Pancreas (tissue), 10 donors: ENCODE measurements around the gene HAGHL. TPM values are rescaled to one million over a fixed set of nuclear protein-coding genes. Genes with fewer than 3 reads are reported as not detected.

Experiments used
- ATAC-seq, 4 donors: fragments of 200-7000 bp; cut with Tn5 transposase; one replicate each; pipeline versions ENCODE4 v1.8.0 to v1.9.1; 2020; ENCODE audit warnings: mild to moderate bottlenecking in 4 of 4, moderate library complexity in 4 of 4
- DNase-seq, 6 donors: peaks; one replicate each; pipeline ENCODE4 v3.0.0-alpha.2; 2020
- FAIRE-seq: peaks from 2 replicates; lab custom pipeline; 2012; peaks lifted over from hg19 to GRCh38; lab: Jason Lieb, UNC
- H3K27ac ChIP-seq, 4 donors: fragments of 200-600 bp; sonication (generic); 1 replicate in 3 of 4; 2 replicates in 1 of 4; pipeline versions ENCODE4 v1.5.0 to v1.8.0; 2020
- H3K27me3 ChIP-seq, 4 donors: fragments of 200-600 bp; one replicate each; pipeline ENCODE4 v1.8.0; 2021
- H3K36me3 ChIP-seq, 3 donors: fragments of 200-600 bp; sonication (generic) in 1 of 3; one replicate each; pipeline versions ENCODE4 v1.5.0 to v1.8.0; 2020 to 2021
- H3K4me1 ChIP-seq, 3 donors: fragments of 200-600 bp; one replicate each; pipeline ENCODE4 v1.8.0; 2021
- H3K4me3 ChIP-seq, 4 donors: fragments of 200-600 bp; sonication (generic) in 2 of 4; one replicate each; pipeline versions ENCODE4 v1.5.0 to v1.8.0; 2020 to 2021
- H3K9me3 ChIP-seq, 4 donors: fragments of 200-600 bp; one replicate each; pipeline ENCODE4 v1.8.0; 2021
- WGBS, 2 donors: extraction: QIAGEN DNeasy Blood & Tissue Kit; methylation state at CpG; one replicate each; pipeline ENCODE4 v1.1.7; 2013; 5-methylcytosine and 5-hydroxymethylcytosine counted together
- intact Hi-C, 3 donors: fragments of 100-400 bp; cut with DNase I; formaldehyde crosslinking; loops; one replicate each; pipeline versions ENCODE4 v1.11.1 to v1.14.2; 2022
- polyA plus RNA-seq, 2 donors: library from polyadenylated mRNA; stranded (reverse); fragments of 200-250 nt; gene quantifications; one replicate each; pipeline ENCODE4 v1.2.3, GENCODE V29; 2013
- total RNA-seq, 6 donors: library from RNA; stranded (reverse); fragmentation: NEBNext Ultra II Directional in 4 of 6; extraction: Animal tissue kit (Norgen Biotek cat#: 25700) in 4 of 6; gene quantifications; one replicate each; pipeline versions ENCODE4 v1.2.1 to v1.2.4, GENCODE V29; 2021 to 2023
- TF ChIP-seq, protein P1 (sequence below), 4 donors: fragments of 200-600 bp; sonication (generic) in 3 of 4; IDR thresholded peaks; one replicate each; pipeline versions ENCODE4 v1.5.0 to v1.8.0; 2021; ENCODE audit warnings: antibody characterized with exemption in 4 of 4
- donor health status: healthy with polysubstance abuse.
- donor health status: DM: no; HTN: no; CAD: no; lungs with moderate emphysema.
- donor health status: DM: no; HTN: no; CAD: no.
- donor health status: control.
- donor health status: control.
- donor health status: Bipolar disorder and iron deficiency.
- donor health status: DM: yes; HTN: yes; CAD: no.
- donor health status: DM: no; HTN: no; CAD: no.
- donor health status: DM: no; HTN: no; CAD: no.
- donor health status: DM: yes; HTN: yes; CAD: no.

Gene HAGHL
- total and polyA plus RNA-seq, 8 donors: 0.47 to 17.5 (median 1.6) TPM

DNA sequence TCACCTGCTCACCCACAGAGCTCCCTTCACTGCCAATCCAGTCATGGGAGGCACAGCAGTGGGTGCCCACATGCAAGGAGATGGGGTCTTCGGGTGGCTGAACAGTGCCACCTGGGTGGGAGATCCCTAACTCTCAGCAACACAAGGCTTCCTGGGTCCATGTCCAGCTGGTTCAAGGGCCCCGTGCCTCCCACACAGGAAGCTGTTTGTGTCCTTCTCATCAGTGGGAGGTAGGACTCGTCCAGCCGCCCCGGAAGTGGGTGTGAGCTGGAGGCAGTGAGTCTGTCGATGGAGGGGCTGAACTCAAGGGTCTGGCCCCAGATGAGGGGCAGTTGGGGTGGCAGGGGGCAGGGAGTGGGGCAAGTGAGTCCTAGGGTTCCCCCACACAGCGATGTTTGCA is 22.9 kb upstream of the HAGHL start:
- Histone ChIP-seq H3K9me3 (no peaks in the 10 kb centered on the region), H3K4me3 (no peak overlapping the region), H3K4me1 (no peaks in the 10 kb centered on the region), H3K27ac (no peak overlapping the region), H3K27me3 (peaks cover 0 to 46% (median 14%) of the 10 kb centered on the region in 4 donors), H3K36me3 (no peaks in the 10 kb centered on the region)
- no peak for FAIRE-seq
- intact Hi-C loops: loop anchor here in 1 of 3 donors (10.0 kb wide), 1 partner anchor 81 kb away; the partner anchor contains the start of genes CHTF18 and RPUSD1
- TF ChIP-seq, protein P1, sequence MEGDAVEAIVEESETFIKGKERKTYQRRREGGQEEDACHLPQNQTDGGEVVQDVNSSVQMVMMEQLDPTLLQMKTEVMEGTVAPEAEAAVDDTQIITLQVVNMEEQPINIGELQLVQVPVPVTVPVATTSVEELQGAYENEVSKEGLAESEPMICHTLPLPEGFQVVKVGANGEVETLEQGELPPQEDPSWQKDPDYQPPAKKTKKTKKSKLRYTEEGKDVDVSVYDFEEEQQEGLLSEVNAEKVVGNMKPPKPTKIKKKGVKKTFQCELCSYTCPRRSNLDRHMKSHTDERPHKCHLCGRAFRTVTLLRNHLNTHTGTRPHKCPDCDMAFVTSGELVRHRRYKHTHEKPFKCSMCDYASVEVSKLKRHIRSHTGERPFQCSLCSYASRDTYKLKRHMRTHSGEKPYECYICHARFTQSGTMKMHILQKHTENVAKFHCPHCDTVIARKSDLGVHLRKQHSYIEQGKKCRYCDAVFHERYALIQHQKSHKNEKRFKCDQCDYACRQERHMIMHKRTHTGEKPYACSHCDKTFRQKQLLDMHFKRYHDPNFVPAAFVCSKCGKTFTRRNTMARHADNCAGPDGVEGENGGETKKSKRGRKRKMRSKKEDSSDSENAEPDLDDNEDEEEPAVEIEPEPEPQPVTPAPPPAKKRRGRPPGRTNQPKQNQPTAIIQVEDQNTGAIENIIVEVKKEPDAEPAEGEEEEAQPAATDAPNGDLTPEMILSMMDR (IDR thresholded peaks at IDR 0.05): no peak
- no peak for DNase-seq
- 48 to 70% methylated on average over 7 of the region's 7 CpGs for WGBS, 2 donors
- no peak for ATAC-seq

DNA sequence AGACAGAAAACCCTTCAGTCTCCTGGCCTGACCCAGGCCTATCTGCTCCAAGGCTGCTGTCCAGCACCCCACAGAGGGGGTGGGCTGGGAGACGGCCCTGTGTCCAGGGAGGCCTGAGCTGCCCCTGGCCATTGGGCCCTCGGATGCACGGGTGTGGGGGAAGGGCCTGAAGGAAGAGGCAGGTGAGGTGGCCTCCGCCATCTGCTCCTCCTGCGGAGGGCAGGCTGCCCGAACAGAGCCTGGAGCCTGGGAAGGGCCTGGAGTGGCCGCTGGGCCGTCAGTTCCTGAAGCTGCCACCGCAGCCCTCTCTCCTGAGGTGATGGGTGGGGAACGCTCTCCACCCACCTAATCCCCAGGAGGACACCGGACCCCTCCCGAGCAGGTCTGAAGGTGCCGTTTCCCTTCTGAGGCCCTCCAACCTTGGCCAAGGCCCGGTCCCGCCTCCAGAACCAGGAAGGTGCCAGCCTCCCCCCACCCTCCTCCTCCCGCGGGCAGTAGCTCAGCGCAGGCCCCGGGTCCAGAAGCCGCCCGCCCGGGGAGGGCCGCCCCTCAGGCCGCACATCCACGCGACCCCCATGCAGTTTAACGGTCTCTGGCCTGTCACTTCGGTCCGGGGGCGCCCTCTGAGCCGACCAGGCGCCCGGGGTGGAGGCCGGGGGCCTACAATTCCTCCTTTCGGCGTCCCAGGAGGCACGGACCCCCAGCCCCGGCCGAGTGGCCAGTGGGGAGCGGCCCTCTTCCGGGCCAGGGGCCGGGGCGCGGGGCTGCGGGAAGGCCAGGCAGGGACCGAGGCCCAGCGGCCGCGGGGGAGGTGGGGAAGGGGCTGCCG is 22.1 kb upstream of the HAGHL start:
- no peaks in the 10 kb centered on the region for H3K9me3 ChIP-seq
- no peak overlapping the region for H3K27ac ChIP-seq
- no peaks in the 10 kb centered on the region for H3K36me3 ChIP-seq
- no peak for DNase-seq
- no peak for FAIRE-seq
- TF ChIP-seq, protein P1 (IDR thresholded peaks at IDR 0.05): no peak
- peak overlapping the region in 1 of 4 donors; percentile 4 for H3K4me3 ChIP-seq
- WGBS, 2 donors: 10% methylated on average over 36 to 50 of the region's 50 CpGs
- peaks cover 0 to 46% (median 14%) of the 10 kb centered on the region in 4 donors for H3K27me3 ChIP-seq
- peak in 2 of 4 donors; percentile 10 to 14 for ATAC-seq
- intact Hi-C loops: loop anchor here in 1 of 3 donors (10.0 kb wide), 1 partner anchor 80 kb away; the partner anchor contains the start of genes CHTF18 and RPUSD1
- H3K4me1 ChIP-seq: no peaks in the 10 kb centered on the region

DNA sequence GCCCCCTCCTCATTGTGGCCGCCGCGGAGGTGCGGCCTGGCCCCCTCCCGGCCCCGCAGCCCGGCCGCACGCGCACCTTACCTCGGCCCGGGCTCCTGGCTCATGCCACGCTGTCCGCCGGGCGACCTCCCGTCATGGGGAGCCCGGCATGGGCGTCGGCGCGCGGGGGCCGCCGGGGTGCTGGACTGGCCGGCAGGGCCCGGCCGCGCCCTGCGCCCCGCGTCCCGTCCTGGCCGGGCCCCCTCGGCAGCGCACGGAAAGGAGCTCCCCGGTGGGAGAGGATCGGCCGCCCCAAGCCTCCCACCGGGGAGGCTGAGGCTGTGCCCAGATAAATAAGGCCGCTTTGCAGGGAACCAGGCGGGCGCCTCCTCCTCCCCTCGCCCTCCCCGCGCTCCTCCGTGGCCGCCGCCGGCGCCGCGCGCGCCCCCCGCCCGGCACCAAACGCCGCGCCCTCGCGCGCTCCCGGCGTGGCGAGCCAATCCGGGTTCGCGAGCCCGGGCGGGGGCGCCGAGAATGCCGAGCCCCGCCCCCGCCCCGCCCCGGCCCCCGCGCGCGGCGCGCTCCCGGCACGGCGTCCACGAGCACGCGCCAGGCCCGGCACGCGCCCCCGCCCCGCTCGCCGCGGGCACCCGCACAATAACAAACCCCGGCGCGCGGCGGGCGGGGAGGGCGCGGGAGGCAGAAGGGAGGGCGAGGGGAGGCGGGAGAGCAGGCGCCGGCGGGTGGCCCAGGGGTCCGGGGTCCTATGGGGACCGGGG is 21.3 kb upstream of the HAGHL start, which contains the start of gene FBXL16:
FBXL16 (minus strand) TSS at position 371 of the 758 bp plus-strand sequence. CDS start 8,396 bp downstream, outside the sequence.
- H3K36me3 ChIP-seq: no peaks in the 10 kb centered on the region
- ATAC-seq (peak in 3 of 4 donors; percentile 4 to 33 (median 28)), FAIRE-seq (no peak), DNase-seq (no peak)
- no peaks in the 10 kb centered on the region for H3K9me3 ChIP-seq
- peak within 1 kb of the TSS in 1 of 4 donors; percentile 4 for H3K4me3 ChIP-seq
- intact Hi-C loops: loop anchor here in 1 of 3 donors (10.0 kb wide), 1 partner anchor 79 kb away; the partner anchor contains the start of genes CHTF18 and RPUSD1
- H3K4me1 ChIP-seq: no peaks in the 10 kb centered on the region
- TF ChIP-seq, protein P1 (IDR thresholded peaks at IDR 0.05): no peak
- H3K27ac ChIP-seq: no peak within 1 kb of the TSS
- H3K27me3 ChIP-seq: peaks cover 0 to 39% (median 11%) of the 10 kb centered on the region in 4 donors
- 1% methylated on average over 32 to 114 of the region's 115 CpGs for WGBS, 2 donors

DNA sequence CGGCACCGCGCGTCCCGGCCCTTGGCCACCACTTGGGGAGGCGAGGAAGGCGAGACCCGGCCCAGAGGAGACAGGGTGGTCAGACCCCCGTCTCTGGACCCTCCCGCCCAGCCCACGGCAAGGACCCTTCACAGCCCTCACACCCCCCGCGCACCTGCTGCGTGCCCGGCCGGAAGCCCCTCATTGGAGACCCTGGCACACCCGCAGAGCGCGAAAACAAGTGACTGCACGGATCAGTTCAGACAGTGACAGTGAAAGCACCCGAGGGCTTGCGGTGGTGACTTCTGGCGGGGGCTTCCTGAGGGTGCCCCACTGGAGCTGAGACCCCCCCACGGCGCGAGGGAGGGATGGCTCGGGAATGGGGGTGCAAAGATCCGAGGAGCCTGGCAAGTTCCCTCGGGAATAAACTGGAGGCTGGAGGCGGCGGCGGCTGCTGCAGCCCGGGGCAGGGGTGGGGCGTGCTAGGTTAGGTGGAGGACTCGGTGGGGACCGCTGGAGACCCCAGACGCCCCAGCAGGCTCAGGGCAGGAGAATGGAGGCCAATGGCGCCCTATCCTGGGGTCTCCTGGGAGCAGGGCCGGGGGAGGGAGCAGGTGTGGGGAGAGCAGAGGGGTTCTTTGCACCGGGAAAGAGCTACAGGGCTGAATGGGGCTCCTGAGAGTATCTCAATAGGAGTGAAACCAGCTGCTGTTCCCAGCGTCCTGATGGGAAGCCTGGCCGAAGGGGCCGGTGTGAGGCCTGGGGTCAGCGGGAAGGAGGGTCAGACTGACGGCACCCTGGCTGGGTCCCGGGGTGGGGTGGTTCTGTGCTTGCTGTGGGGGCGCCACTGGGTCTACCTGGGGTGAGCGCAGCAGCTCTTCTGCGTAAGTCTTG is 20.5 kb upstream of the HAGHL start:
- Histone ChIP-seq H3K27ac (no peak overlapping the region), H3K9me3 (no peaks in the 10 kb centered on the region), H3K4me1 (no peaks in the 10 kb centered on the region), H3K27me3 (peaks cover 0 to 41% (median 7%) of the 10 kb centered on the region in 4 donors), H3K36me3 (no peaks in the 10 kb centered on the region), H3K4me3 (no peak overlapping the region)
- FAIRE-seq: no peak
- intact Hi-C loops: loop anchor here in 1 of 3 donors (10.0 kb wide), 1 partner anchor 78 kb away; the partner anchor contains the start of genes CHTF18 and RPUSD1
- no peak for DNase-seq
- ATAC-seq: no peak
- 4 to 6% methylated on average over 45 to 49 of the region's 49 CpGs for WGBS, 2 donors
- TF ChIP-seq, protein P1 (IDR thresholded peaks at IDR 0.05): no peak
